Measurements from ENCODE around the gene ENPP4. TPM values are rescaled to one million over a fixed set of nuclear protein-coding genes. Genes with fewer than 3 reads are reported as not detected.

Gene ENPP4, protein sequence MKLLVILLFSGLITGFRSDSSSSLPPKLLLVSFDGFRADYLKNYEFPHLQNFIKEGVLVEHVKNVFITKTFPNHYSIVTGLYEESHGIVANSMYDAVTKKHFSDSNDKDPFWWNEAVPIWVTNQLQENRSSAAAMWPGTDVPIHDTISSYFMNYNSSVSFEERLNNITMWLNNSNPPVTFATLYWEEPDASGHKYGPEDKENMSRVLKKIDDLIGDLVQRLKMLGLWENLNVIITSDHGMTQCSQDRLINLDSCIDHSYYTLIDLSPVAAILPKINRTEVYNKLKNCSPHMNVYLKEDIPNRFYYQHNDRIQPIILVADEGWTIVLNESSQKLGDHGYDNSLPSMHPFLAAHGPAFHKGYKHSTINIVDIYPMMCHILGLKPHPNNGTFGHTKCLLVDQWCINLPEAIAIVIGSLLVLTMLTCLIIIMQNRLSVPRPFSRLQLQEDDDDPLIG
- total RNA-seq = 17.0 and 25.8 TPM in 2 replicates

DNA sequence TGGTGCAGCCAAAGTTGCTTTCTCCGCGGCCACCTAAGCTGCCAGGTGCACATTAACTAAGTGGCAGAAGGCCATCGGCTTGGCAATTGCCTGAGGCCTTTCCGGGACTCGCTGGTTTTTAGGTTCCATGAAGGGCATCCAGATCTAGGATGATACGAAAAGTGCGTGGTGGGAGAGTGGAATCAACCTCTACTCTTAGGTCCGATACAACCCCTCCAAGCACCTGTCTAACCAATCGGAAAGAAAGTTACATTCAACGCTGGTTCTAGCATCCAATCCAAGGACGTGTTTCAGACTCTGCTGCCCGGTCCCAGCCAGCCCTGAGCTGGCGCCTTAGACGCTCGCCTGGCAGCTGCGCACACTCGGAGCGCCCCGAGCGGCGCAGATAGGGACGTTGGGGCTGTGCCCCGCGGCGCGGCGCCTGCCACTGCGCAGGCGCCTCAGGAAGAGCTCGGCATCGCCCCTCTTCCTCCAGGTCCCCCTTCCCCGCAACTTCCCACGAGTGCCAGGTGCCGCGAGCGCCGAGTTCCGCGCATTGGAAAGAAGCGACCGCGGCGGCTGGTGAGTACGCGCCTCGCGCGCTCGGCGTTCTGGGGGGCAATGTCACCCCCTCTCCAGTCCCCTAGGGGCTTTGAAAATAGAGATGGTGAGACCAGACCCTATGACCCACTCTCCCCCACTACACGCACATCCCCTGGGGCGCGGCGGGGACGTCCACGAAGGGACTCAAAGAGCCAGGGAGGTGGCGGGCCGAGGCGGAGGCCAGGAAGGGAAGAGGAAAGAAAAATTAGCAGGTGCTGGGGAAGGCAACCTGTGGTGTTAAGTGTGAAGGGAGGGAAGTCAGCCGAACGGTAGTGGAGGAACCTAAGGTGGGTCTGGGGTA lies at the start of gene ENPP4:
Gene ENPP4, plus strand, starts transcription at position 361 of the 883 bp plus-strand sequence. CDS start 9,595 bp downstream, outside the sequence.

DNA sequence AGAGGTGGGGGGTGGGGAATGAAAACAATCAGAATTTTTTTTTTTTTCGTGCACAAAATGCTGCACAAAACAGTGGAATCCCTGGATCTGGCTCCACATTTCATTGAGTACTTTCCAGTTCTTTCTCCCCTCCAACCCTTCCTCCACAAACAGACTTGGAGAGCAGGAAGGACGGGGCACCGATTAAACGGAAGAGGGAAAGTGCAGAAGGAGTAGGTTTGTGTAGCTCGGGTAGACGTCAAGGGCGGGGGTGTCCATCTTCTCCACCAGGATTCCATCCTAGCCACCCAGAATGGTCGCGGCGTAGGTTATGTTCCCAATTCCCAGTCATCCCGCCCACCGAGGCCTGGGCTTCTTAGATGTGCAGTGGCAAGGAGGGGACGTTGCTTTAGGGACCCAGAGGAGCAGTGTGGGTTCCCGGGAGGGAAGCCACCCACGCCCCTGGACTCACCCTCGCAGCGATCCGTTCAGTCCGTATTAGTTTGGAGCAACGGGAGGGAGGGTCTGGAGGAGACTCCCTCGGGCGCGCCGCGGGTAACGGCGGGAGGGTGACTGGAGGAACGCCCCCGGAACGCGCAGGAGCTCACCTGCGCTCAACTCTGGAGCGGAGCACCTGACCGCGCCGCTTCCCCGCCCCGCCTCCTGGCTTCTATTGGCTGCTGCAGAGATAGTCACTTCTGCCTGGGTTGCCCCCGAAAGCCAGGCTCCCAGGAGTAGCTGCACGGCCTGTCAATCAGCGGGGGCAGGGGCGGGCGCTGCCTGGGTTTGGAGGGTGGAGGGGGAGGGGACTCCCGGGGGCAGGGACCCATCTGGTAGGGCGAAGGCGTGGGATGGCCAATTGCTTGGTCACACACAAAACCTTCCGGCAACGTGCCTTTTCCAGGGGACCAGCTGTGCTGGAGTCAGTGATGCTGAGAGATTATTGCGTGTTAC lies 40.8 kb downstream of the ENPP4 start, which contains the start of gene ENPP5:
Gene ENPP5, minus strand, starts transcription at position 624 of the 933 bp plus-strand sequence. CDS start 2,718 bp downstream, outside the sequence.

Other genes starting within 250 kb of the ENPP4 start
- under 0.01 and 0.07 TPM in 2 replicates for gene CLIC5, start 114.1 kb upstream of the ENPP4 start, total RNA-seq
- not detected in 2 replicates for gene ENPP5, start 41.0 kb downstream of the ENPP4 start, total RNA-seq